GM15510 (cell line): ENCODE data around the gene SPATA45.

ENCODE experiments used
- POLR2A ChIP-seq: IDR thresholded peaks from 3 replicates; pipeline ENCODE4 v1.6.1; 2011; ENCODE audit warnings: borderline replicate concordance; ENCODE audit not compliant: insufficient read length; ENCODE audit errors: extremely low read depth

The SPATA45 gene

DNA sequence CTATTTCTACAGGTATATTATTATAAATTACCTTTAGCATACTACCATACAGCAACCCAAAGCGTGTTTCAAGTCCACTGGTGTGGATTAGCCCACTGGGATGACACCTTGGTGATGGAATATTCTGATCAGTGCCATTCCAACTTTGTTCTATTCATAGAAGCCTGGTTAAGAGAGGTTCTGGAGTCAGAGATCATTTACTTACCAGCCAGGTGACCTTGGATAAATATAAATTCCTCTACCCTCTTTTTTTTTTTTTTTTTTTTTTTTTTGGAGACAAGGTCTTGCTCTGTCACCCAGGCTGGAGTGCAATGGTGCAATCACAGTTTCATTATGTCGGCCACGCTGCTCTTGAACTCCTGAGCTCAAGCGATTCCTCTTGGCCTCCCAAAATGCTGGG, at the start of gene SPATA45:
Gene SPATA45 (minus strand): TSS at position 101 of the 400 bp plus-strand sequence. CDS start 11,500 bp downstream, outside the sequence.
- TF ChIP-seq POLR2A, result no peak

DNA sequence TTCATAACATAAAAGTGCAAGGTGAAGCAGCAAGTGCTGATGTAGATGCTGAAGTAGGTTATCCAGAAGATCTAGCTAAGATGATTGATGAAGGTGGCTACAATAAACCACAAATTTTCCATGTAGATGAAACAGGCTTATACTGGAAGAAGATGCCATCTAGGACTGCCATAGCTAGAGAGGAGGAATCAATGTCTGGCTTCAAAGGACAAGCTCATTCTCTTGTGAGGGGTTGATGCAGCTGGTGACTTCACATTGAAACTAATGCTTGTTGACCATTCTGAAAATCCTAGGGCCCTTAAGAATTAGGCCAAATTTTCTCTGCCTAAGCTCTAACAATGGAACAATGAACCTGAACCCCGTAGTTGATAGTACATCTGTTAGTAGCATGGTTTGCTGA, 44.7 kb upstream of the SPATA45 start:
- TF ChIP-seq POLR2A, result no peak

DNA sequence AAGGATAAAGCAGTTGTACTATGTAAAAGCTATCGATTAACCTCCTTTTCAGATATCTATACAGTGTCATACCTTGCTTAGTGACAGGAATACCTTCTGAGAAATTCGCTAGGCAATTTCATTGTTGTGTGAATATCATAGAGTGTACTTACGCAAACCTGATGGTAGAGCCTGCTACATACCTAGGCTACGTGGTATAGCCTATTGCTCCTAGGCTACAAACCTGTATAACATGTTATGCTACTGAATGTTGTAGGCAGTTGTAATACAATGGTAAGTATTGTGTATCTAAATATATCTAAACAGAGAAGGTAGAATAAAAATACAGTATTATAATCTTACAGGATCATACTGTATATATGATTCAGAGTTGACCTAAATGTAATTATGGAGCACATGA, 37.1 kb upstream of the SPATA45 start:
- no peak for TF ChIP-seq POLR2A

DNA sequence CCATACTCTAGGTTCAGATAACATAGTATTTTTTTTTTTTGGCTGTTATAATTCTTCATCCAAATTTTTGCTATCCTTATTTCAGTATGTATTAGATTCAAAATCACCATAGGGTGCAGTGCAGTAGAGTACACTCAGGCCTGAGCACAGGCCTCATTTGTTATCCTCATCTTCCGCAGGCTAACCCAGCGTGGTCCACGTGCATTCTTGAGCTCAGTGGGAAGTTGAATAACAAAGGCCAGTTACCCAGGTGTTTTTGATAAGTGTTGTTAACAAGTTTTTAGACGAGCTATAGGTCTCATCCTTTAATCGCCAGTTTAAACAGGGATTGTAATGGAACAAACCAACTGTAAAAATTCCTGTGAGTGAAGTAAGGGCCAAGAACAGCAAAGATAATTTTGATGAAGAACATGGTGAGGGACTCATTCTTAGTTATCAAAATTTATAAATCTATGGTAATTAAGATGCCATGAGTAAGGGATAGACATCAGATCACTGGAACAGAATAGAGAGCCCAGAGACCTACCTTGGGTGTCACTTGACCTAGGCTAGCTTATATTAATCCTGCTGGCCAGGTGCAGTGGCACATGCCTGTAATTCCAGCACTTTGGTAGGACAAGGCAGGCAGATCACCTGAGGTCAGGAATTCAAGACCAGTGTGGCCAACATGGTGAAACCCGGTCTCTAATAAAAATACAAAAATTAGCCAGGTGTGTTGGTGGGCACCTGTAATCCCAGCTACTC, 32.7 kb upstream of the SPATA45 start:
- TF ChIP-seq POLR2A, result no peak

DNA sequence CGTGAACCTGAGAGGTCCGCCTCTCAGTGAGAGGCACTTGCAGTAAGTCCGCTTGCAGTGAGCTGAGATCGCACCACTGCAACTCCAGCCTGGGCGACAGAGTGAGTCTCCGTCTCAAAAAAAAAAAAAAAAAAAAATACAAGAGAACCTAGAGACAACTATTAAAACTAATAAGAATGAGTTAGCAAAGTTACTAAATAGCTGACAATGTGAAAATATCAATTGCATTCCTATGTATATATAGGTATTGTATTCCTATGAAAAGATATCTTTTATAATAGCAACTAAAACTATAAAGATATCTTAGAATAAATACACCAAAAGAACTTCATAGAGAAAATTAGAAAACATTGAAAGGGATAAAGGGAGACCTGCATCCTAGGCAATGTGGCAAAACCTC, 31.0 kb upstream of the SPATA45 start:
- TF ChIP-seq POLR2A, result no peak

DNA sequence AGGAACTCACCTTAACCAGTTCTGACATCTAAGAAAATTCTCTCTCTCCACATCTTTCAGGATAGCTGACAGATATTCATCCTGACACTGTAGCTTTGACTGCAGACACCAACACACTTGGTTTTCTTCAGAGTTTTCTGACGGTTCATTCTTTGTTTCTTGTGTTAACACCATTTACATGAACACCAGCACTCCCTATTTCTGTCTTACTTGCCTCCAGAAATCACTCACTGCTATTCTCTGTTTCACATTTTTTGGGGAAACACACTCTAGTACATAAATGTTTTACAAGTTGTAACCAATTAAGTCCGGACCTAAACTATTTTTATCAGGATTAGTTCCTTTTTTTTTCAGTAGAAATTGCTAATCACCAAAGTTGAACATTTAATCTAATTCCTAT, 26.1 kb upstream of the SPATA45 start:
- TF ChIP-seq POLR2A, result no peak

DNA sequence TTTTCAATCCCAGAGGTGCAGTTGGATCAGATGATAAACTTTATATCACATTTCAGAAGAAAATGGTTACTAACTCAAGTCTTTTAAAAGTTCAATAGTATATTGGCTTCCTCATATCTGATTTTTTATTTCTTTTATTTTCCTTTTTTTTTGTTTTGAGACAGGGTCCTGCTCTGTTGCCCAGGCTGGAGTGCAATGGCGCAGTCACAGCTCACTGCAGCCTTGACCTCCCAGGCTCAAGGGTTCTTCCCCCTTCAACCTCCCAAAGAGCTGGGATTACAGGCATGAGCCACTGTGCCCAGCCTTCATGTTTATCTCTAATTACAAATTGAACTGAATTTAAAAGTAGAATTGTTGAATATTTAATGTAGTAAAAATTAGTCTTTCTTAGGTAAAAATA, 24.5 kb upstream of the SPATA45 start:
- no peak for TF ChIP-seq POLR2A

DNA sequence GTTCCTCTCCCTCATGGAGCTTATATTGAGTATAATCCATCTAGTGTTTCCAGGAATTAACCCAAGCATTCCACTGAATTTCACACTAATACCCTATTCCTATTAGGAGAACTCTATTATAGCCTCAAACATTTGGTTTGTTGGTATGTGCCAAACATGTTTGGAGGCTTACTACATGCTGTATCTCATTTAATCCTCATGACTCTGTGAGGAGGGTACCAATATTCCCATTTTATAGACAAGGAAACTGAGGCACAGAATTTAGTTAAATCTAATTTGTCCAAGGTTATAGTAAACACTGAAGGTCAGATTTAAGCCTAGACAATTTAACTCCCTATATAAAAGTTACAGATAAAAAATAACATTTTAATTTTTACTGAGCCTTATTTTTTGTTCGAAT, 19.7 kb upstream of the SPATA45 start:
- TF ChIP-seq POLR2A, result no peak

DNA sequence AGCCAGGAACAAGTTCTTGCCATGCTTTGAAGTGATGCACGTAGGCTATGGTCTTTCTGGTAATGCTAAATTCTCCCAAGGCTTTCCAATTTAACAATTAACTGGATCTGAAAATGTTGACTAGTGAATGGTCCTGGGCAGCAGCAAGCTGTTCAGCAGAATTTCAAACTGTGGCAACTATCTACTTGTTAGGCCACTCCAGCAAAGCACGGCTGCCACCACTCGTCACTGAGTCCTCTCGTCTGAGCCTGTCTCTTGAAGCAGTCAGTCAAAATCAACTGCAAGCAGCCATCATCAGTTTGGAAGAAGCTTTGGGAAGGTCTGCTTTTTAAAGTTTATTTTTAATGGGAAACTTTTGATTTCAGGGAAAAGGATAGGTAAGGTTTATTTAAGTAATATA, 16.8 kb upstream of the SPATA45 start:
- no peak for TF ChIP-seq POLR2A

DNA sequence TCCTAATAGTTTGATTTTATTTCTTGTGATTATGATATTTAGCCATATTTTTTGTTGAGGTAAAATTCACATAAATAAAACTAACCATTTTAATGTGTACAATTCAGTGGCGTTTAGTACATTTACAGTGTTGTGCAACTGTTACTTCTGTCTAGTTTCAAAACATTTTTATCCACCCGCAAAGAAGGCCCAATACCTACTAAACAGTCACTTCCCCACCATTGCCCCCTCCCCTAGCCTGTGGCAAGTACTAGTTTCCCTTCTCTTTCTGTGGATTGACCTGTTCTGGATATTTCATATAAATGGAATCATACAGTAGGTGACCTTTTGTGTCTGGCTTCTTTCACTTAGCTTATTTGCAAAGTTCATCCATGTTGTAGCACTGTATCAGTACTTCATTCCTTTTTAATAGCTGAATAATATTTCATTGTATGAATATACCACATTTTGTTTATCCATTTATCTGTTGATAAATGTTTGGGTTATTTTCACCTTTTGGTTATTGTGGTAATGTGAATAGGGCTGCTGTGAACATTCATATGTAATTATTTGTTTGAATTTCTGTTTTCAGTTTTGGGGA, 14.8 kb upstream of the SPATA45 start:
- no peak for TF ChIP-seq POLR2A

DNA sequence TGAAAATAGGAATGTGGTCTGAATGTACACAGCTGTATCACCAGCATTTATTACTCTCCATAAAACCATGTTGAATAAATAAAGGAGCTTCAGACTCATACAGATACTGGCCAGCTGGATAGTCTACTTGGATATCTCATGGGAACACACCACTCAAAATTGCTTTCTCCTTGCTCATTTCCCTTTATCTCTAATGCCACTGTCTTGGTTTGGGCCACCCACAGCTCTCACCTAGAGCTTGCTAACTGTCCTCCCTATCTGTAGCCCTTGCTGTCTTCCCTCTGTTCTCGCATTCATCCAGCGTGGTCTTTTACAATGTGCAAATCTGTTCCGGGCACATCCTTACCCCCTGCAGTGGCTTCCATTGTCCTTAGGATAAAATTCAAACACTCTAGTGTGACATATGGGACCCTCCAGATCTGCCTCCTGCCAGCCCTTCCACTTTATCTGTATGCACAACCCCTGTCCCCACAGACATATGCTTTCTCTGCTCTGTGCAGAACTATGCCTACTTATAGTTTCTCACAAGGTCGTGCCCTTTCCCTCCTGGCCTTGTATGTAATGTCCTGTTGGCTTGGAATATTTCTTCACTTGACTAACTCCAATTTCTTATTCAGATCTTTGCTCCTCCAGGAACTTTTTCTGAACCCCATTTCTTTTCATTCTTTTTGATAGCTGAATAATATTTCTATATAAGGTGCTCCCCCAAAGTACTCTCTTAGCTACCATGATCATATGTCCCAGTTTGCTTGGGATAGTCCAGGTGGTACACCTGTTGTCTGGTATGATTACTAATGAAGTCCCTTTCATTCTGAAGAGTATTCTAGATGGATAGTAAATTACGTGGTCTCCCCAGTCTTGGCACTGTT, 13.5 kb upstream of the SPATA45 start:
- no peak for TF ChIP-seq POLR2A

DNA sequence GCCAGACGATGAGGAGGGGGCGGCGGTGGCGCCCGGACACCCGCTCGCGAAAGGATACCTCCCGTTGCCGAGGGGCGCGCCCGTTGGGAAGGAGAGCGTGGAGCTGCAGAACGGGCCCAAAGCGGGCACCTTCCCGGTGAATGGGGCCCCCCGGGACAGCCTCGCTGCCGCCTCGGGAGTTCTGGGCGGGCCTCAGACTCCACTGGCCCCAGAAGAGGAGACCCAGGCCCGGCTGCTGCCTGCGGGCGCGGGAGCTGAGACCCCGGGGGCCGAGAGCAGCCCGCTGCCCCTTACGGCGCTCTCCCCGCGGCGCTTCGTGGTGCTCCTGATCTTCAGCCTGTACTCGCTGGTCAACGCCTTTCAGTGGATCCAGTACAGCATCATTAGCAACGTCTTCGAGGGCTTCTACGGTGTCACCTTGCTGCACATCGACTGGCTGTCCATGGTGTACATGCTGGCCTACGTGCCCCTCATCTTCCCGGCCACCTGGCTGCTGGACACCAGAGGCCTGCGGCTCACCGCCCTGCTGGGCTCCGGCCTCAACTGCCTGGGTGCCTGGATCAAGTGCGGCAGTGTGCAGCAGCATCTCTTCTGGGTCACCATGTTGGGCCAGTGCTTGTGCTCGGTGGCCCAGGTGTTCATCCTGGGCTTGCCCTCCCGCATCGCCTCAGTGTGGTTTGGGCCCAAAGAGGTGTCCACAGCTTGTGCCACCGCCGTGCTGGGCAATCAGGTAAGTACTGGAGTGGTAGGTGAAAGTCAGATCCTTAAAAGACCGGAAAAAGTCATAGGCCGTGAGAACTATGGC, 11.2 kb upstream of the SPATA45 start:
- no peak for TF ChIP-seq POLR2A

DNA sequence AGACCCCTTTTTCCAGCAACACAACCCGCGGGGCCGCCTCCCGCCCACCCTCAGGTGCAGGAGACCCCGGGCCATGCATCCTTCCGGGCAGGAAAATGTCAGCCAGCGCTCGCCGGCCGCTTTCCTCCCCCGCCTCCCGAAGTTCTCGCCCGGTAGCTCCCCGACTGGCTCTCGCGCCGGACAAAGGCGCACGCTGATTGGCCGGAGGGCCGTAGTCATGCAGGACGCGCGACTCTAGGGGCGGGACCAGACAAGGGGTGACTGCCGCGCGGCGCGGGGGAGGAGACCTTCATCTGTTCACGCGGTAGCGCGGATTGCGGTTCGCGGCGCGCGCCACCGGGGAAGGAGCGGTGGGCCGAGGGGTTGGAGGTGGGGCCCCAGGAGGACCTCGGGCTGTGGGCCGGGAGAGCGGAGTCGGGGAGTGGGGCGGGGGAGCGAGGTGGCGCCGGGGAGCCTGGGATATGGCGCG, 10.6 kb upstream of the SPATA45 start, which contains the start of gene FLVCR1:
Gene FLVCR1 (plus strand): TSS at position 284 of the 469 bp plus-strand sequence. CDS start 178 bp downstream, at position 462.
- TF ChIP-seq POLR2A, result peak; percentile 77

DNA sequence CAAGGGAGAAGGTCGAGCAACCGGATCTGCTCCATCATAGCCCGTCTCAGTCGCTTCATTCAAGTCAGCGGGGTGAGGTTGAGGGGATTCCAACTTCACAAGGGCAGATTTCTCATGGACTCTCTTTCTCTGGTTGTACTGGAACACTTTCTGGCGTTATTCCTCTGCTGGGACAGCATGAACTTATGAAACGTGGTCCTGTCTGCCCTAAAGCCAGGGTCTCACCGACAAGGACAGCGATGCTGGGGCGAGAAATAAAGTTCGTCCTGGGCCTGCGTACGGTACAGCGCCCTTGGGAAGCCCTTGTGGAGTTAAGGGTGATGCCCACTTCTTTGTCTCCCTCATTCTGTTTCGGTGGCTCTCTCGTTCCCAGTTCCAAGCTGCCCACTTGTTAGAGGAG, 9.3 kb upstream of the SPATA45 start:
- no peak for TF ChIP-seq POLR2A
